Subcutaneous adipose tissue (tissue), 4 donors: ENCODE results near the gene DOCK2. TPM values are rescaled to one million over a fixed set of nuclear protein-coding genes. Genes with fewer than 3 reads are reported as not detected.

Experiments used
- CTCF ChIP-seq: fragments of 450-650 bp; IDR thresholded peaks from one replicate; pipeline ENCODE4 v1.5.1; 2016; ENCODE audit warnings: low read depth, mild to moderate bottlenecking, control low read depth, antibody characterized with exemption, moderate library complexity
- total RNA-seq, 4 donors: library from RNA; depleted of rRNA; stranded (reverse); fragments of >200 nt; gene quantifications; one replicate each; pipeline ENCODE4 v1.1.0, GENCODE V29; 2016

DOCK2 gene
- total RNA-seq, 4 donors from 2014 or later = 23.9 to 101 (median 51.1) TPM

GRCh38 chr5:170006021-170006420 lies 368.9 kb downstream of the DOCK2 start:
- no peak for TF ChIP-seq CTCF

- no peak for TF ChIP-seq CTCF
Observed at GRCh38 chr5:170008376-170008775, 371.3 kb downstream of the DOCK2 start.

- TF ChIP-seq CTCF = no peak
Observed at GRCh38 chr5:170010595-170010994, 373.5 kb downstream of the DOCK2 start.

GRCh38 chr5:170011751-170012150 lies 374.7 kb downstream of the DOCK2 start:
- TF ChIP-seq CTCF = no peak

GRCh38 chr5:170012622-170013021 lies 375.5 kb downstream of the DOCK2 start:
- no peak for TF ChIP-seq CTCF

- no peak for TF ChIP-seq CTCF
Observed at GRCh38 chr5:170020423-170020822, 383.3 kb downstream of the DOCK2 start.

GRCh38 chr5:170021506-170021905 lies 384.4 kb downstream of the DOCK2 start:
- TF ChIP-seq CTCF = no peak
